HUES6 (cell line): Measurements from ENCODE around the gene HNRNPAB.

Experiments used
- H3K27ac ChIP-seq: 2 replicates; pipeline ENCODE4 v1.7.0; 2013; ENCODE audit warnings: low read depth, mild to moderate bottlenecking, low read length, inconsistent platforms
- H3K27me3 ChIP-seq: 2 replicates; pipeline ENCODE4 v1.6.1; 2013; ENCODE audit warnings: low read length; ENCODE audit not compliant: control insufficient read depth, insufficient read depth
- H3K36me3 ChIP-seq: 2 replicates; pipeline ENCODE4 v1.6.1; 2013; ENCODE audit warnings: low read length; ENCODE audit not compliant: control insufficient read depth, insufficient read depth
- H3K4me1 ChIP-seq: 2 replicates; pipeline ENCODE4 v1.6.1; 2013; ENCODE audit warnings: low read length; ENCODE audit not compliant: control insufficient read depth, insufficient read depth
- H3K4me3 ChIP-seq: 2 replicates; pipeline ENCODE4 v1.5.1; 2013; ENCODE audit warnings: low read depth, low read length
- H3K9ac ChIP-seq: one replicate; pipeline ENCODE4 v1.6.1; 2013; ENCODE audit warnings: mild to moderate bottlenecking, low read length
- H3K9me3 ChIP-seq: 2 replicates; pipeline ENCODE4 v1.6.1; 2013; ENCODE audit warnings: low read depth, low read length; ENCODE audit not compliant: control insufficient read depth, insufficient read depth

Gene HNRNPAB

DNA sequence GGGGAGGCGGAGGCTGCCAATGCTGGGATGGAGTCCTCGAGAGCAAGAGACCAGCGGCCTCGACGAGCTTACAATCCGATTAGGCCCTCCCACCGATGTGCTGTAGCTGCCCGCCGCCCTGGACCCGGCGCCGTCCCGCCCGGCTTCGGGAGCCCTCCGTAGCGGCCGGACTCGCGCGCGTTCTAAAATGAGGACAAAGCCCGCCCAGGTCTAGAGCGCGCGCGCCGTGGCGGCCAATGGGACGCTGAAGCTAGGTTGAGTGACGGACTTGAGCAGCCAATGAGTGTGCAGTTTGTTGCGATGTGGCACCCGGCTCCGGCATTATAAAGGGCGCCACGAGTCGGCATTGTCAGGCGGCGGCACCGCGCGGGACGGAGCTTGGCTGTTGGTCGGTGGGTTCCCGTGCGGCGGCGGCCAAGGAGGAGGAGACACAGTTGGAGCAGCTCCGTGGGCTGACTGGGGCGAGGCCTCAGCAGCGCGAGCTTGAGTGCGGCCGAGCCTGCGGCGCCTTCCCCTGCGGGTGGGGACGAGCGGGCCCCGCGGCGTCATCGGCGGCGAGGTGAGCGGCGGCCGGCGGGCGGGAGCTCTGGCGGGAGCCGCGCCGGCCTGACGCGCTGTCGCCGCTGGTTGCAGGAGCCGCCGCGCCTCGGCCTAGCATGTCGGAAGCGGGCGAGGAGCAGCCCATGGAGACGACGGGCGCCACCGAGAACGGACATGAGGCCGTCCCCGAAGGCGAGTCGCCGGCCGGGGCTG lies at the start of gene HNRNPAB:
Gene HNRNPAB (plus strand): TSS at position 352 of the 753 bp plus-strand sequence. CDS start 305 bp downstream, at position 657.
- no peaks in the 10 kb centered on the region for H3K9me3 ChIP-seq
- H3K27me3 ChIP-seq, result peaks cover 5% of the 10 kb centered on the region; the same call in 1 of the 2 replicates
- peak within 1 kb of the TSS; percentile 78 for H3K4me3 ChIP-seq
- peaks cover 42% of the 10 kb centered on the region for H3K36me3 ChIP-seq
- peak within 1 kb of the TSS; percentile 96 for H3K9ac ChIP-seq
- H3K4me1 ChIP-seq, result peaks cover 9% of the 10 kb centered on the region; the same call in 1 of the 2 replicates
- peak within 1 kb of the TSS; percentile 84 for H3K27ac ChIP-seq

- Histone ChIP-seq H3K27ac (no peak overlapping the region), H3K27me3 (no peaks in the 10 kb centered on the region), H3K4me1 (no peaks in the 10 kb centered on the region), H3K36me3 (peaks cover 24% of the 10 kb centered on the region), H3K4me3 (no peak overlapping the region), H3K9ac (no peak overlapping the region), H3K9me3 (no peaks in the 10 kb centered on the region)
Observed at GRCh38 chr5:178155065-178155464, 49.3 kb upstream of the HNRNPAB start.

DNA sequence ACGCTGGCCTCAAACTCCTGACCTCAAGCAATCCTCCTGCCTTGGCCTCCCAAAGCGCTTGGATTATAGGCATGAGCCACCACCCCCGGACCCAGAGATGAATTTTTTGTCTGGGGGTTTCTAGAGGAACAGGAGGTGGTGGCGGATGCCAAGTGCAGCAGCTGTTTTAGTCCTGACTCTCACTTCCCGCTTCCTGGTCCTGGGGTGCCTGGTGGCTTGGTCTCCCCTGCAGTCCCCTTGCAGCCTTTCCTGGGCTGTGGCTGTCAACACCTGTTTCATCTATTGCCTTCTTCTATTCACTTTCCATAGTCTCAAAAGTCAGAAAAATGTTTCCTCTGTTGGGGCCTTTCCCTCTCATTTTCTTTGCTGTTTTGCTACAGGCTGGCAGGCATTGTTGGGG lies 44.2 kb upstream of the HNRNPAB start:
- no peaks in the 10 kb centered on the region for H3K9me3 ChIP-seq
- H3K4me3 ChIP-seq, result no peak overlapping the region
- 0 out of 2 replicates have a peak, but pooled peaks cover 6% of the 10 kb centered on the region for H3K4me1 ChIP-seq
- H3K27me3 ChIP-seq, result peaks cover 17% of the 10 kb centered on the region; the same call in 1 of the 2 replicates
- no peak overlapping the region for H3K27ac ChIP-seq
- no peaks in the 10 kb centered on the region for H3K36me3 ChIP-seq
- no peak overlapping the region for H3K9ac ChIP-seq

DNA sequence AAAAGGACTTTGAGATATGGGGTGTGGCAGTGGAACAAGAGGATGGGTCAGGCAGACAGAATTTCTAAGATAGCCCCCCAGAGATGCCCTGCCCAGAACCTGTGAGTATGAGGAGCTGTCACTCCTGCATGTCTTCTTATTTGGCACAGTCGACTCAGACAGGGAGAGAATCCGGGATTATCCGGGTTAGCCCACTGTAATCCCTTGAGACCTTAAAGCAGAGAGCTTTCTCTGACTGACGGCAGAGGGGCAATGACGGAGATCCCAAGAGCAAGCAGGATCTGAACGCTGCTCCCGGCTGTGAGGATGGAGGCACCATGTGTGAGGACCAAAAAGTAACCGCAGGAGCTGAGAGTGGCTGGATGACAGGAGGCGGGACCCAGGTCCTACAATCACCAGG lies 41.9 kb upstream of the HNRNPAB start:
- Histone ChIP-seq H3K27ac (no peak overlapping the region), H3K4me3 (no peak overlapping the region), H3K27me3 (peaks cover 17% of the 10 kb centered on the region; the same call in 1 of the 2 replicates), H3K36me3 (no peaks in the 10 kb centered on the region), H3K4me1 (0 out of 2 replicates have a peak, but pooled peaks cover 6% of the 10 kb centered on the region), H3K9me3 (no peaks in the 10 kb centered on the region), H3K9ac (no peak overlapping the region)

DNA sequence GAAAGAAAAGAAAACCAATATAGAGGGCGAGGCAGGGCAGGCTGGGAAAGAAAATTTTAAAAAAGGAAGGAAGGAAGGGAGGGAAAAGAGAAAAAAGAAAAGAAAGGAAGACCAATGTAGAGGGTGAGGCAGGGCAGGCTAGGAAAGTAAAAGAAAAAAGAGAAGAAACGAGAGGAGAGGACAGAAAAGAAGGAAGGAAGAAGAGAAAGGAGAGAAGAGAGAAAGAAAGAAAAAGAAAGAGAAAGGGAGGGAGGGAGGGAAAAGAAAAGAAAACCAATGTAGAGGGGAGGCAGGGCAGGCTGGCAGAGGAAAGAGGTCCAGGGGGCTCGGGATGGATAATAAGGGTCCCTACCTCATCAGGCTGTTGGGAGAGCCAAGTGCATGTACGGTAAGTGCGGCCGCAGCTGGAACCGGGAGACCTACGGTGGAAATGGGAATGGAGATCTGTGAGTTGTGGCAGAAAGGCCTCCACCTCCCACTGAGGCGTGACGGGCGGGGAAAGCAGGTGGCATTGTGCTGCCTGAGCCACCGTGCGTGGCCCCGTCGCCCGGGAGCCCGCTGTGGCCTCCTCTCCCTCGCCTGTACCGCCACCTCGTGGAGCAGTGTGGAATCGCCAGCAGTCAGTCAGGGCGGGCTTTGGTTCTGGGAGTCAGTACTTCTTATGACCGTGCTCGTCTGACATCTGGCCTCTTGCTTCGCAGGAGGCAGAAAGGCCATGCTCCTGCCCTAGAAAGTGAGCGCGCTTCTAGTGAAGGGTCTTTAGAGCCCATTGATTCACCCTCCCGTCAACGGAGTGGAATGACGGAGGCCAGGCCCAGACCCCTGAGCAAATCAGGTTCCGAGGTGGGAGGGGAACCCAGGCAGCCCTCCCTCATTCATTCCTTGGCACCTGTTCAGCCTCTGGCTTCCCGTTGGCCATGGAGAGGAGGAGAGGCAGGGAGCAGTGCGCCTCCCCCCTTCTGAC lies 40.3 kb upstream of the HNRNPAB start:
- Histone ChIP-seq H3K27ac (no peak overlapping the region), H3K4me1 (0 out of 2 replicates have a peak, but pooled peaks cover 6% of the 10 kb centered on the region), H3K4me3 (peak overlapping the region; percentile 52), H3K27me3 (peaks cover 17% of the 10 kb centered on the region; the same call in 1 of the 2 replicates), H3K9me3 (no peaks in the 10 kb centered on the region), H3K36me3 (no peaks in the 10 kb centered on the region), H3K9ac (no peak overlapping the region)

- Histone ChIP-seq H3K27me3 (peaks cover 17% of the 10 kb centered on the region; the same call in 1 of the 2 replicates), H3K9ac (no peak overlapping the region), H3K36me3 (no peaks in the 10 kb centered on the region), H3K27ac (no peak overlapping the region), H3K9me3 (no peaks in the 10 kb centered on the region), H3K4me1 (peaks cover 9% of the 10 kb centered on the region), H3K4me3 (no peak overlapping the region)
Observed at GRCh38 chr5:178165581-178165980, 38.8 kb upstream of the HNRNPAB start.

- Histone ChIP-seq H3K4me3 (no peak overlapping the region), H3K27me3 (no peaks in the 10 kb centered on the region), H3K36me3 (no peaks in the 10 kb centered on the region)
Observed at GRCh38 chr5:178170455-178170854, 33.9 kb upstream of the HNRNPAB start.

GRCh38 chr5:178174456-178174855 lies 29.9 kb upstream of the HNRNPAB start:
- Histone ChIP-seq H3K36me3 (no peaks in the 10 kb centered on the region), H3K9ac (no peak overlapping the region), H3K27ac (no peak overlapping the region), H3K9me3 (no peaks in the 10 kb centered on the region), H3K27me3 (no peaks in the 10 kb centered on the region), H3K4me1 (peaks cover 15% of the 10 kb centered on the region), H3K4me3 (no peak overlapping the region)

More at GRCh38 chr5:178170455-178170854, 33.9 kb upstream of the HNRNPAB start:
- peaks cover 6% of the 10 kb centered on the region for H3K4me1 ChIP-seq
- no peak overlapping the region for H3K9ac ChIP-seq
- H3K27ac ChIP-seq, result no peak overlapping the region
- H3K9me3 ChIP-seq, result no peaks in the 10 kb centered on the region

GRCh38 chr5:178176791-178177190 lies 27.5 kb upstream of the HNRNPAB start:
- no peak overlapping the region for H3K27ac ChIP-seq
- H3K27me3 ChIP-seq, result no peaks in the 10 kb centered on the region
- peaks cover 18% of the 10 kb centered on the region for H3K4me1 ChIP-seq
- H3K9ac ChIP-seq, result no peak overlapping the region
- no peaks in the 10 kb centered on the region for H3K9me3 ChIP-seq
- H3K4me3 ChIP-seq, result no peak overlapping the region
- no peaks in the 10 kb centered on the region for H3K36me3 ChIP-seq

- Histone ChIP-seq H3K4me3 (no peak overlapping the region), H3K36me3 (no peaks in the 10 kb centered on the region), H3K9ac (no peak overlapping the region), H3K27ac (no peak overlapping the region), H3K4me1 (peaks cover 24% of the 10 kb centered on the region), H3K27me3 (no peaks in the 10 kb centered on the region), H3K9me3 (no peaks in the 10 kb centered on the region)
Observed at GRCh38 chr5:178177569-178177968, 26.8 kb upstream of the HNRNPAB start.
